GM10266 (cell line): ENCODE results near the gene DPF1.

Source experiments
- DNase-seq: peaks from one replicate; pipeline ENCODE4 v3.0.0; 2012; ENCODE audit errors: extremely low spot score
- TF ChIP-seq, protein P1 (sequence below): IDR thresholded peaks from 2 replicates; pipeline ENCODE4 v1.5.1; 2012; ENCODE audit warnings: mild to moderate bottlenecking, low read depth; ENCODE audit not compliant: control insufficient read depth, insufficient read depth; ENCODE audit errors: missing control alignments

Gene DPF1

DNA sequence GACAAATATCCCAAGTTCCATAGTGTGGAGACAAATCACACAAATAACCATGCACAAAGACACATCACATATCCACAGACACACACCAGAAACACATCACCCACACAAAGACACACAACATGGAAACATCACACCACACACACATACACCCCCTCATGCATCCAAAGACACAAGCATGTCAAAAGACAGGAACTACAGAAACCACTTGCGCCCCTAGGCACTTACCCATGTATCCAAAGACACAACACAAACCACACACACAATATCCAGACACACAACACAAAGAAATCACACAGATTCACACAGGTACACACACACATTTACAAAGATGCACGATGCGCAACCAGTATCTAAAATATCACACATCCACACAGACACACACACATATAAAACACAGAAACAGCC, 901 bp downstream of the DPF1 start:
- TF ChIP-seq, protein P1, sequence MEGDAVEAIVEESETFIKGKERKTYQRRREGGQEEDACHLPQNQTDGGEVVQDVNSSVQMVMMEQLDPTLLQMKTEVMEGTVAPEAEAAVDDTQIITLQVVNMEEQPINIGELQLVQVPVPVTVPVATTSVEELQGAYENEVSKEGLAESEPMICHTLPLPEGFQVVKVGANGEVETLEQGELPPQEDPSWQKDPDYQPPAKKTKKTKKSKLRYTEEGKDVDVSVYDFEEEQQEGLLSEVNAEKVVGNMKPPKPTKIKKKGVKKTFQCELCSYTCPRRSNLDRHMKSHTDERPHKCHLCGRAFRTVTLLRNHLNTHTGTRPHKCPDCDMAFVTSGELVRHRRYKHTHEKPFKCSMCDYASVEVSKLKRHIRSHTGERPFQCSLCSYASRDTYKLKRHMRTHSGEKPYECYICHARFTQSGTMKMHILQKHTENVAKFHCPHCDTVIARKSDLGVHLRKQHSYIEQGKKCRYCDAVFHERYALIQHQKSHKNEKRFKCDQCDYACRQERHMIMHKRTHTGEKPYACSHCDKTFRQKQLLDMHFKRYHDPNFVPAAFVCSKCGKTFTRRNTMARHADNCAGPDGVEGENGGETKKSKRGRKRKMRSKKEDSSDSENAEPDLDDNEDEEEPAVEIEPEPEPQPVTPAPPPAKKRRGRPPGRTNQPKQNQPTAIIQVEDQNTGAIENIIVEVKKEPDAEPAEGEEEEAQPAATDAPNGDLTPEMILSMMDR, result no peak
- no peak for DNase-seq

- TF ChIP-seq, protein P1, result no peak
- DNase-seq, result no peak
These were observed 1.8 kb downstream of the DPF1 start for GRCh38 chr19:38221919-38222830.

DNA sequence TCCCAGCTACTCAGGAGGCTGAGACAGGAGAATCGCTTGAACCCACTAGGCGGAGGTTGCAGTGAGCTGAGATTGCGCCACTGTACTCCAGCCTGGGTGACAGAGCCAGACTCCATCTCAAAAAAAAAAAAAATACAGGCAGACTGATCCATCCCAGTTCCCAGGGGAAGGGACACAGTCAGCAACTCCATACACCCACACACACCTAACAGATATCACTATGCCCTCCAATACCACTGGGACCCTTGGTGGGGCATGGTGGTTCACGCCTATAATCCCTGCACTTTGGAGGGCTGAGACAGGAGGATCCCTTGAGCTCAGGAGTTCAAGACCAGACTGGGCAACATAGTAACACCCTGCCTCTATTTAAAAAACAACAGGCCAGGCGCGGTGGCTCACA, 2.6 kb downstream of the DPF1 start:
- TF ChIP-seq, protein P1, result no peak
- DNase-seq, result no peak

DNA sequence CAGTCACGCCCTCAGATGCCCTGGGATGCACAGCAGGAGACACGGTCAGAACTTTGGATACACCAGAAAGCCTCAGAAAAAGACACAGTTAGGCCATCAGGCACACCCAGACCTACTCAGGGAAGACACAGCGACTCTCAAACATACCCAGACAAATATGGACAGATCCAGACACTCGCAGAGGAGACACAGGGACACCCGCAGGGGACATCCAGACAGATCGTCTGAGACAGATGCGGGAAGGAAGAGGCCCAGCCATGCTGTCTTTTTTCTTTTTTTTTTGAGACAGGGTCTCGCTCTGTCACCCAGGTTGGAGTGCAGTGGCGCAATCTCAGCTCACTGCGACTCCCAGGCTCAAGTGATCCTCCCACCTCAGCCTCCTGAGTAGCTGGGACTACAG, 4.8 kb downstream of the DPF1 start:
- no peak for DNase-seq

GRCh38 chr19:38218204-38218603, 5.8 kb downstream of the DPF1 start:
- TF ChIP-seq, protein P1, result no peak
- DNase-seq, result no peak

More for the DNA sequence above, 4.8 kb downstream of the DPF1 start:
- TF ChIP-seq, protein P1, result no peak

DNA sequence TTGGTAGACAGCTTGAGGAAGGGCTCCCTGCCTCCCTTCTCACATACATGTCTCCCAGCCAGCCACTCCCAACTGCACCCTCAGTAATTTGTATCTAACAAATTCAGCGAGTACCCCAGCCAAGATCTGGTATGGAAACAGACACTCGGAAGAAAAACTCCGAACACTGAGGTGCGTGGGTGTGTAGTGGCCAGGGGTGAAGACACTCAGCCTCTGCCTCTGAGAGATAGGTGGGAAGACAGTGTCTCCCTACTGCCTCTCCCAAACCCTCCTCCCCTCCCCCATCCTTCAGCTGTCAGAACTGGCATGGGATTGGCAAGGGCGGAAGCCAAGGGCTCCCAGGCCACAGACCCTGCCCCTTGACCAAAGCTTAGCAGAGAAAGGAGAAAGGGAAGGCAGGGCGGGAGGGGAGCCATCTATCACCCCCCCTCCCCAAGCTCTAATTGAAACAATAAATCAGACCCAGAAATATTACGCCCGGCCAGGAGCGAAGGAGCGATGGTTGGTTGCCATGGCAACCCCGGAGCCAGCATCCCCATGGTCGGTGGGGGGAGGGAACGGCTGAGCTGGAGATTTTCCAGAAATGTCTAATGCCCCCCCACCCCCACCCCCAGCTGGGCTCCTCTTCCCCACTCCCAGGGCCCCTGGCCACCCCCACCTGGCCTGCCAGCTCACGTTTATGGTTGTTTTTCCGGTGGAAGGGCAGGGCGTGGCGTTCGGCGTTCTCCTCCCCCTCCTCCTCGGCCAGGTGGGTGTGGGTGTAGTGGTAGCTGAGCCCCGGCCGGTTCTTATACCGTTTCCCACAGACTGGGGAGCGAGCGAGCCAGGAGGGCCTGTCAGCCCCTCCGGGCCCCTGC, 7.0 kb downstream of the DPF1 start:
- no peak for DNase-seq
- TF ChIP-seq, protein P1, result no peak
